ENCODE results near the gene STRN.

Gene STRN

DNA sequence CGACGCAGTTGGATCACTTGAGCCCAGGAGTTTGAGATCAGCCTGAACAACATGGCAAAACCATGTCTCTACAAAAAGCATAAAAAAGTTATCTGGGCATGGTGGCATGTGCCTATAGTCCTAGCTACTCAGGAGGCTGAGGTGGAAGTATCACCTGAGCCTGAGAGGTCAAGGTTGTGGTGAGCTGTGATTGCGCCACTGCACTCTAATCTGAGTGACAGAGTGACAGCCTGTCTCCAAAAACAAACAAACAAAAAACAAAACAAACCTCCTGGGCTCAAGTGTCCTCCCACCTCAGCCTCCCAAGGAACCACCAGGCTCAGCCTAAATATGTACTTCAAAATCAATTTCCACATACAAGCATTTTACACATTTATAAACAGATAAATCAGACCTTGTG is 83.8 kb downstream of the STRN start:
- TF ChIP-seq, protein P1, sequence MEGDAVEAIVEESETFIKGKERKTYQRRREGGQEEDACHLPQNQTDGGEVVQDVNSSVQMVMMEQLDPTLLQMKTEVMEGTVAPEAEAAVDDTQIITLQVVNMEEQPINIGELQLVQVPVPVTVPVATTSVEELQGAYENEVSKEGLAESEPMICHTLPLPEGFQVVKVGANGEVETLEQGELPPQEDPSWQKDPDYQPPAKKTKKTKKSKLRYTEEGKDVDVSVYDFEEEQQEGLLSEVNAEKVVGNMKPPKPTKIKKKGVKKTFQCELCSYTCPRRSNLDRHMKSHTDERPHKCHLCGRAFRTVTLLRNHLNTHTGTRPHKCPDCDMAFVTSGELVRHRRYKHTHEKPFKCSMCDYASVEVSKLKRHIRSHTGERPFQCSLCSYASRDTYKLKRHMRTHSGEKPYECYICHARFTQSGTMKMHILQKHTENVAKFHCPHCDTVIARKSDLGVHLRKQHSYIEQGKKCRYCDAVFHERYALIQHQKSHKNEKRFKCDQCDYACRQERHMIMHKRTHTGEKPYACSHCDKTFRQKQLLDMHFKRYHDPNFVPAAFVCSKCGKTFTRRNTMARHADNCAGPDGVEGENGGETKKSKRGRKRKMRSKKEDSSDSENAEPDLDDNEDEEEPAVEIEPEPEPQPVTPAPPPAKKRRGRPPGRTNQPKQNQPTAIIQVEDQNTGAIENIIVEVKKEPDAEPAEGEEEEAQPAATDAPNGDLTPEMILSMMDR (IDR thresholded peaks at IDR 0.05; ENCODE audit: low read length, missing control alignments) = no peak
- DNase-seq (ENCODE audit: low read depth) = no peak
- no peak overlapping the region for H3K4me3 ChIP-seq (replicated peaks; ENCODE audit: low read depth, low read length)

DNA sequence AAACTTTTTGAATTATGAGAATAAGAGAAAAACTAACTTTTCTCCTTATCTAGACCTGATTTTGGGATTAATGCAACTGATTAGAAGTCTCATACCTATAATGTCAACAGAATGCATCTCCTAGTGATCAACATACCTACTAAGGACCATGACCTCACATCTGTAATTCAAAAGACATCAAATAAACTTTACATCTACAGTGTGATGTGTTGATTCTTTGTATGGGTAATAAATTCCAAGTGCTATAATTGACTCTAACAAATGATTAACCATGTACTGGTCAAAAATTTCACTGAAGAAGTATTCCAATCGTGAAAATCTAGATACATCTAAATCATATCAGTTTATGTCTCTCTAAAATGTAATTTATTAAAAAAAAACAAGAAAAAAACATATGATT is 84.5 kb downstream of the STRN start:
- H3K4me3 ChIP-seq (replicated peaks; ENCODE audit: low read depth, low read length) = no peak overlapping the region
- TF ChIP-seq, protein P1 (IDR thresholded peaks at IDR 0.05; ENCODE audit: low read length, missing control alignments) = no peak
- DNase-seq (ENCODE audit: low read depth) = no peak

DNA sequence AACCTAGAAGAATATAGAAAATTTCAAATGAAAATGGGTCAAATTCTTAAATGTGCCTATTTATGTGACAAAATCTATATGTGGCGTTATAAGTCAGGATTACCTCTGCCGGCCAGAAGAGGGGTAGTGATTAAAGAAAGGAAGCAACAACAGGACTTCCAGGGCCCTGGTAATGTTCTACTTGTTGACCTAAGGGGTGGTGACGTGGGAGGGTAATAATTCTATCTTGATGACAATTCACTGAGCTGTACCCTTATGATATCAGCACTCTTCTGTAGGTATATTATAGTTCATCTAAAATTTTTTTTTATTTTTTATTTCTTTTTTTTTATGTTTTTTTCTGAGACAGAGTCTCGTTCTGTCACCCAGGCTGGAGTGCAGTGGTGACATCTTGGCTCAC is 87.9 kb downstream of the STRN start:
- TF ChIP-seq, protein P1 (IDR thresholded peaks at IDR 0.05; ENCODE audit: low read length, missing control alignments) = no peak
- no peak for DNase-seq (ENCODE audit: low read depth)
- no peak overlapping the region for H3K4me3 ChIP-seq (replicated peaks; ENCODE audit: low read depth, low read length)

DNA sequence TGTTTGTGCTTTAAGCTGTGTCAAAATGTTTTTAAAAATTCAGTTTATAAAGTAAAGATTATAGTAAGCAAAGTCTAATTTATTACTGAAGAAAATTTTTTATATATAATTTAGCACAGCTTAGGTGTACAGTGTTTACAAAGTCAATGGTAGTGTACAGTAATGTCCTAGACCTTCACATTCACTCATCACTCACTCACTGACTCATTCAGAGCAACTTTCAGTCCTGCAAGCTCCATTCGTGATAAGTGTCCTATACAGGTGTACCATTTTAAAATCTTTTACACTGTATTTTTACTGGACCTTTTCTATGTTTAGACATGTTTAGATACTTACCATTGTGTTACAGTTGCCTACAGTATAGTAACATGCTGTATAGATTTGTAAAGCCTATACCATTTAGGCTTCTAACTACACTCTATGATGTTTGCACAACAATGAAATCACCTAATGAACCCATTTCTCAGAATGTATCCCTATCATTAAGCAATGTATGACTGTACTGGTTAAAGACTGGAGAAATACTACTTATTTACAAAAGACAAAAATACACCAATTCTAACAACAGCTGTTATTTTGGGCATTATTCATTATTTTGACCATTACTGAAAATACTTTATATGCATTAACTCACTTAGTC is 95.1 kb downstream of the STRN start:
- TF ChIP-seq, protein P1 (IDR thresholded peaks at IDR 0.05; ENCODE audit: low read length, missing control alignments) = no peak

DNA sequence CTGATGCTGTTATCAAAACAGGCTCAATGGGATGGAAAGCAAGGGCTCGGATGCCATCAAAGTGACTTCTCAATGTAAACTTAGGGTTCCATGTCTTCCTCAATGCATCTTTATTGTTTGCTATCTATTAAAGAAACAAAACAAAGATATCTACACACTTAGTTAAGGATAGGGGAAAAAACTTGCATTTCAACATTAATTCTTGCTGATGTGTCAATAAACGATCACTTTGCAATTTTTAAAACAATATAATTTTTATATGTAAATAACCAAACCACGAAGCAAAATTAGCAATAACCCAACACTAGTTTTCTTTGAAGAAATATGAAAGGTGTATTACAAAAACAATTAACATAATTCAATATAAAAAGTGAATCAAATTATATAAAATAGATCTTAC is 96.7 kb downstream of the STRN start:
- no peak for DNase-seq (ENCODE audit: low read depth)
- no peak overlapping the region for H3K4me3 ChIP-seq (replicated peaks; ENCODE audit: low read depth, low read length)
- TF ChIP-seq, protein P1 (IDR thresholded peaks at IDR 0.05; ENCODE audit: low read length, missing control alignments) = no peak

More for the DNA sequence above, 95.1 kb downstream of the STRN start:
- no peak overlapping the region for H3K4me3 ChIP-seq (replicated peaks; ENCODE audit: low read depth, low read length)
- no peak for DNase-seq (ENCODE audit: low read depth)

DNA sequence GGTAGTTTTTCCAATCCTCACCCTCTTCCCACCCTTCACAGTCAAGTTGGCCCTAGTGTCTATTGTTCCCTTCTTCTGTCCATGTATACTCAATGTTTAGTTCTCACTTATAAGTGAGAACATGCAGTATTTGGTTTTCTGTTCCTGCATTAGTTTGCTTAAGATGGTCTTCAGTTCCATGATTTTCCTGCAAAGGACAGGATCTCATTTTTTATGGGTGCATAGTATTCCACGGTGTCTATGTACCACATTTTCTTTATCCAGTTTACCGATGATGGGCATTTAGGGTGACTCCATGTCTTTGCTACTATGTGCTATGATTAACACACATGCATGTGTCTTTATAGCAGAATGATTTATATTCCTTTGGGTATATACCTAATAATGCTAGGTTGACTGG is 104.4 kb downstream of the STRN start:
- no peak for DNase-seq (ENCODE audit: low read depth)
- H3K4me3 ChIP-seq (replicated peaks; ENCODE audit: low read depth, low read length) = no peak overlapping the region

More for the DNA sequence above, 104.4 kb downstream of the STRN start:
- TF ChIP-seq, protein P1 (IDR thresholded peaks at IDR 0.05; ENCODE audit: low read length, missing control alignments) = no peak
